Right kidney (tissue), 1 donor: ENCODE measurements around the gene HNRNPA0.

Source experiments
- DNase-seq: peaks from one replicate; pipeline ENCODE4 v3.0.0-alpha.2; 2016

Gene HNRNPA0

DNA sequence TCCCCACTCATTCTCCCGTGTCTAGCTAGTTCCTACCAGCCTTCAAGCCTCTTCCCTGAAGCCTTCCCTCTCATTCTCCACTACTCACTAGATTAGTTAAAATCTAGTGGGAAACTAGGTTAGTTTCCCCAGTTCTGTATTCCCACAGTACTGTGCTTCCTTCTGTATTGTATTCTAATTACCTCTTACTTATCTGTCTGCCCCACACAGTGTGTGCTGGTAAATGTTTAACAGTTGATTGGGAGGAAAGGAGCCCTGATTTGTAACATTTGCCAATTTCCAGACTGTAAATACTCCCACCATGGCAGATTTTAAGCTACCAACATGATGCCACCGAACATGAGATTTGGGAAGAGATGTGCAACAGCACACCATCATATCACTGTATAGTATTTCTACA, 26.5 kb downstream of the HNRNPA0 start:
- DNase-seq, result no peak

GRCh38 chr5:137724251-137724650, 29.9 kb downstream of the HNRNPA0 start:
- DNase-seq, result no peak

DNA sequence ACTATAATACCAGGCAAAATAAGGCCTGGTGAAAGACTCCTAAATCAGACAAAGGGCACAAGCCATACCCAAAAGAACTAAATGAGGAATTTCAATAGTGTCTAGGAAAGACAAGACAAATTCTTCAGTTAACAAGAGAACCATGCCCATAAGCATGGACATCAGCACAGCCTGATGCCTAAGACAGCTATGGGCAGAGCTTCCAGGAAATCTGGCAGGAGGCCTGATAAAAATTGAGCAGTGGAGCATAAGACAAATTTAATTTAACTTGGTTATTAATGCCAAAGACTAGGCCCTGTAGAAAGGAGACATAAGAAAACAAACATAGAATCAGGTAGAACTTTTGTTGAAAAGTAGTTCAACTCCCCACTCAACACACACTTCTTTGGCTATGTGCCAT, 35.6 kb downstream of the HNRNPA0 start:
- no peak for DNase-seq

GRCh38 chr5:137716337-137716736, 37.8 kb downstream of the HNRNPA0 start:
- no peak for DNase-seq

DNA sequence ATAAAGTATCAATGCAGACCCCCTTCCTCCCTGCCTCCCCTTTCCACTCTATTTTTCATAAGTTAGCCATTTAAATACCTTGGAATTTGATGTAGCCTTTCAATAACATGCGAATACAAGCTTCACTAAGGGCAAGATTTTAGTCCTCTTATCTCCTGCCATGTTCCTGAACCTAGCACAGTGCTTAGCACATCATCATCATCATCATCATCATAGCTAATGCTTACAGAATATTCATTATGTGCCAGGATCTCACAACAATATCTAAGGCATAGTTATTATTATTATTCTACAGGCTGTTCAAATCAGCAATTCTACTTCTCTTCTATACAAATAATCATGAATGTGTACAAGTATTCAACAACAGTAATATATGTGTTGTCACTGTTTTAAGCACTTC, 38.7 kb downstream of the HNRNPA0 start:
- no peak for DNase-seq

DNA sequence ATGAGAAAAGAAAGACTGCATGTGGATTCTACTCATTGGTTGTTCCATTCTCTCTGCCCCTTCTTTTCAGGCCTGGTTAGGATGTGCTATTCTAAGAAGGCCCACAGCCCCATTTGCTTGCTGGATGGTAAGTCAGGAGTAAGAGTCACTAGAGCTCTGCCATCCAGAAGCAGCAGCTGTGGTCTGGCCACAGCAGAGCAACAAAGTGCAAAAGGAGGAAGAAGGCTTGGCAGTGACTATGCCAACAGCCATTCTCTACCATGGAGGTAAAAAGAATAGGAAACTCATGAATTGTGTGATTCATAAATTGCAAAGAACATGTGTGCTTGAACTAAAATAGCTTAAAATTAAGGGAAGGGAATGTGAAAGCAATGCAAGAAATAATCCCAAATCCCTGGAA, 39.2 kb downstream of the HNRNPA0 start:
- DNase-seq, result no peak

GRCh38 chr5:137714494-137714893, 39.7 kb downstream of the HNRNPA0 start:
- no peak for DNase-seq

- DNase-seq, result no peak
These were observed 42.0 kb downstream of the HNRNPA0 start for GRCh38 chr5:137712139-137712667.

DNA sequence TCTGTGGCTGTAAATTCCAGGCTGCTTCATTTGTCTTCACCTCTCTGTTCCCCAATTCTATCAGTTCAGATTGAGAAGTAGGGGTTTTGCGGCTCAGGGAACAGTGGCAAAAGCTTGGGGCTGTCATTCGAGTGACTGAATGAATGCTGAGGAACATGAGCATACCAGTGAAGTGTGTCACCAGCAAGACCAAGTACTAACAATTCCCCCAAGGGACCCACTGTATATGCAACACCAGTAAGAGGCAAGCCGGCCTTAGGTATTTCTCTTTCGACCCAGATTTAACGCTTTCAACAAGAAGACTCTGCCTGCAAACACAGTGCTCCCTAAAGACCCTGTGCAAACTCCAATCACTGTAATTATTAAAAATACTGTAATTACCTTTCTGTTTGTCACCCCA, 44.1 kb downstream of the HNRNPA0 start:
- no peak for DNase-seq

- DNase-seq, result no peak
These were observed 45.2 kb downstream of the HNRNPA0 start for GRCh38 chr5:137708796-137709559.

DNA sequence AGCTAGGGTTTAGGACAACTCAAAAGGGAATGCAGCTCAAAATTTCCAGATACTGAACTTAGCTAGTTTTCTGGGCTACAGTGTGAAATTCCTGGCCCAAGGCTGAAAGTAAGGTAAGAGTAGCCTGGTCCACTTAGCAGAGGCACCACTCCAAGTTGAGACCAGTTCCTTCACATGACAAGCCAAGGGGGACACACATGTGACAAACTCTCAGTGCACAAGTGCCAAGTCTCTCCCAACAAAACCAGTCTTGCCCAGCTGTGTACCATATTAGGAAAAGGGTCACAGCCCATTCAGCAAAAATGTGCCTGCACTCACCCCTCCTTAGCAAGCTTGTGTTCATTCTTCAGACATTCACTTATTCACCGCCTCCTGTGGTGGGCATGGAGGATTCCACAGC, 46.1 kb downstream of the HNRNPA0 start:
- DNase-seq, result no peak

GRCh38 chr5:137706841-137707240, 47.3 kb downstream of the HNRNPA0 start:
- no peak for DNase-seq

- DNase-seq, result no peak
These were observed 49.1 kb downstream of the HNRNPA0 start for GRCh38 chr5:137705106-137705505.

DNA sequence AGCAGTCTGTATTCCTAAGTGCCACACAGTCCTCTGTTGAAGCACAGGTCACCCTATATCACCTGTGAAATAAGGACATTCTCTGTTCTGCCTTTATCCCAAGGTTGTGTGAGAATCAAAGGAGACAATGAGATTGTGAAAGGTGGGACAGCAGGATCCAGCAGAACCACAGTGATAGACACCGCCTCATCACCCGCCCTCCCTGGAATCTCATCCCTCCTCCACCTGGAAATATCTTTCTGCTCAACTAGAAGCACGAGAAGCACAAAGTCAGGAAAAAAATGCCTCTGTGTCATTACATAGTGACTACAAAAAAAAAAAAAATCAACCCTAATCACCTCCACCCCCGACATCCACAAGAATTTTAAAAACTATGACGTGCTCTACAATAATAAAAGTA, 50.6 kb downstream of the HNRNPA0 start:
- DNase-seq, result no peak

DNA sequence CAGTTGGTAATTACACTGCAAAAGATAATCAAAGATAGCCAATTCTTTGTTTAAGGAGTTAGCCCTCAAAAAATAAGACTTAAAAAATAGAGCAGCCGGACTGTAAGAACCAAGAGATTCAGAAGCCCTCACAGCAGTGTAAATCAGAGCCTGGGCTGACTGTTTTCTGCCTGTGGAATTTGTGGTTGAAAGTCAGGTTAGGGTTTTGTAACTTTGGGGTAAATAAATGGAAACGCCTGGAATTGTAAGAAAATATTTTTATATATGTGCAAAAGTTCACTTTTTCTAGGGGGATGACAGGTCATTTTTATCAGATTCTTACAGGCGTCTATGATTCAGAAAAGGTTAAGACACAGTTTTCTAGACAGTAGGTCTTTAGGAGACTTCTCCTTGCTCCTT, 53.9 kb downstream of the HNRNPA0 start:
- DNase-seq, result no peak

- no peak for DNase-seq
These were observed 54.6 kb downstream of the HNRNPA0 start for GRCh38 chr5:137699336-137700281.

DNA sequence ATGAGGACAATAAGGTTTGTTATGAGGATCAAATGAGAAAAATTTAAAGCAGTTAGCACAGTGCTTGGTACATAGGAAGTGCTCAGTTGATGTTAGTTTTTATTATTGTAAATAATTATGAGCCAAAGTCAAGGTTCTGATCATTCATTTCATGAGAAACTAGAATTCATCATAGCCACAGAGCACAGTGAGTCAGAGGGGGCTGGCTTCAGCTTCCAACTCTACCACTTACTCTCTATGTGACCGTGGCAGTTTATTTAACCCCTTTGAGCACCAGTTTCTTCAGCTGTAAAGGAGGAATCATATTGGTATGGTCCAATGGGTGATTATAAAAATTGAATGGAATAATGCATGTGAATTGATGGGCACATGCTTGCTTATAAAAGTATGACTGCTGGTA, 57.7 kb downstream of the HNRNPA0 start:
- DNase-seq, result no peak

DNA sequence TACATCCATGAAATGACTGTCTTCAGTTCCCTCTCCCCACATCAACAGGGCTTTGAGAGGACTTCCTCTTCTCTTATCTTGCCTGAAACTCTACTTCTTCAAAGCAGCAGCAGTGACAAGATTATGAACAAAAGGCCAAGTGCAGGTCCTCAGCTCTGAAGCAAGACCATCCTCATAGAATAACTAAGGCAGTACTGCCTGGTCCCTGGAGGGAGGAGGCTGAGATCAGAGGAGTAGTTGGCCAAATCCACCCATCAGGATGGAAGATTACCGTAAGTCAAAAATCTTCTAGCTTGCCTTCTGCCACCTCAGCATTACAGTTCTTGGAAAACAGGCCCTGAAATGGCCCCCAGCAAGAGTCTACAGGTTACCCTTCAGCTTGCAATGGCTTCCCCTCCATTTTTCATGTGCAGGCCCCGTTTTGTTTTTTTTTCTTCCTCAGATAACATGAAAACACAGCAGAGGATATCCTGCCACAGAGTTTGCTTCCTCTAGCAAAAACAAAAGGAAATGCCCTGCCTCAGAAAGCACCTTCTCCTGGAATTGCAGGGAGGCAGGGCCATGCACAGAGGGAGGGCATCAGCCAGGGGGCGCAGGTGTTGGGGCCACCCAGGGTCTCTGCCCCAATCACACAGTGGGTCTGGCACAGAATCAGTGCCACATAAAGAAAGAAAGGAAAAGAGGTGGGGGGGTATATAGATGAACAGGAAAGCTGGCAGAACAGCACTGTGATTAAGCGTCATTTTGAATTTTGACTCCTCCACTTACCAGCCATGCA, 58.3 kb downstream of the HNRNPA0 start:
- DNase-seq, result no peak
